Fibroblast of villous mesenchyme (primary cell): Measurements from ENCODE around the gene NCK2. TPM values are rescaled to one million over a fixed set of nuclear protein-coding genes. Genes with fewer than 3 reads are reported as not detected.

Experiments
- DNase-seq: peaks from one replicate; pipeline ENCODE4 v3.0.0-alpha.2; 2010; ENCODE audit warnings: low read depth
- H3K4me3 ChIP-seq: 2 replicates; pipeline ENCODE4 v1.5.1; 2011; ENCODE audit warnings: low read depth, mild to moderate bottlenecking, low read length
- total RNA-seq: library from RNA; depleted of rRNA; stranded (reverse); fragments of >200 nt; gene quantifications from 2 replicates; pipeline ENCODE4 v1.2.3, GENCODE V29; 2012
- TF ChIP-seq, protein P1 (sequence below): IDR thresholded peaks from 2 replicates; pipeline ENCODE4 v1.5.1; 2012; ENCODE audit warnings: low read depth, mild to moderate bottlenecking, low read length; ENCODE audit not compliant: insufficient read depth

Gene NCK2
- total RNA-seq, 1 donor, result 22.5 TPM

DNA sequence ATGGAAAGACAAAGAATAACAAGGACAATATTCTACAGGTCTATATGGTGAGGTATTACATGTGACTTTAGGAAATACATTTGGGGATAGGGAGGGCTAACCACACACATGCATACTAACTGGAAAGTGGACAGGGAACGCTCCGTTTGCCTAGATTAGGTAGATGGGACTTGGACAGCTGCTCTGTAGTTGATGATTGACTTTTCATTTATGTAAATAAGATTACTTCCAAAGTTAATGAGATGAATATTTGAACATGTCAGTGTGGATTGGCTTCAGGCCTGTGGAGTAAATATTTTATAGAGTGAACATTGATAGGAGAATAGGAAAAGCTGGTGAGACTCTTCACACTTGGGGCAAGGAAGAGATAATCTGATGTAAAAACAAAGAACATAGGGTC is 142.0 kb downstream of the NCK2 start:
- no peak overlapping the region for H3K4me3 ChIP-seq
- DNase-seq, result no peak
- TF ChIP-seq, protein P1, sequence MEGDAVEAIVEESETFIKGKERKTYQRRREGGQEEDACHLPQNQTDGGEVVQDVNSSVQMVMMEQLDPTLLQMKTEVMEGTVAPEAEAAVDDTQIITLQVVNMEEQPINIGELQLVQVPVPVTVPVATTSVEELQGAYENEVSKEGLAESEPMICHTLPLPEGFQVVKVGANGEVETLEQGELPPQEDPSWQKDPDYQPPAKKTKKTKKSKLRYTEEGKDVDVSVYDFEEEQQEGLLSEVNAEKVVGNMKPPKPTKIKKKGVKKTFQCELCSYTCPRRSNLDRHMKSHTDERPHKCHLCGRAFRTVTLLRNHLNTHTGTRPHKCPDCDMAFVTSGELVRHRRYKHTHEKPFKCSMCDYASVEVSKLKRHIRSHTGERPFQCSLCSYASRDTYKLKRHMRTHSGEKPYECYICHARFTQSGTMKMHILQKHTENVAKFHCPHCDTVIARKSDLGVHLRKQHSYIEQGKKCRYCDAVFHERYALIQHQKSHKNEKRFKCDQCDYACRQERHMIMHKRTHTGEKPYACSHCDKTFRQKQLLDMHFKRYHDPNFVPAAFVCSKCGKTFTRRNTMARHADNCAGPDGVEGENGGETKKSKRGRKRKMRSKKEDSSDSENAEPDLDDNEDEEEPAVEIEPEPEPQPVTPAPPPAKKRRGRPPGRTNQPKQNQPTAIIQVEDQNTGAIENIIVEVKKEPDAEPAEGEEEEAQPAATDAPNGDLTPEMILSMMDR, result no peak

- DNase-seq, result no peak
- TF ChIP-seq, protein P1, result no peak
- no peak overlapping the region for H3K4me3 ChIP-seq
These were observed 142.5 kb downstream of the NCK2 start for GRCh38 chr2:105887256-105887655.

DNA sequence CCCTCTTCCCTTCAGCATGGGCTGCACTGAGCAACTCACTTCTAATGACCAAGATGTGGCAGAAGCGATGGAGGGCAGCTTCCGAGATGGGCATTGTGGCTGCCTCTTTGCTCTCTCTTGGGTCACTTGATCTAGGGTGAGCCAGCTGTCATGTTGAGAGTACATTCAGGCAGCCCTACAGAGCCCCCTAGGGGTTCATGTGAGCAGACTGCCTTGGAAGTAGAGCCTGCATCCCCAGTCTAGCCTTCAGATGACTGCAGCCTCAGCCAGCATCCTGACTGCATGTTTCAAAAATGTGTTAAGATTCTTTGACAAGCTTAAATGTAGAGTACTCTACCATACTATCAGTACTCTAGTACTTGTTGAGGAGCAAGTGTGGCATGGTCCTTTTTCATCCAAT is 143.9 kb downstream of the NCK2 start:
- no peak overlapping the region for H3K4me3 ChIP-seq
- TF ChIP-seq, protein P1, result peak; percentile 18
- no peak for DNase-seq

DNA sequence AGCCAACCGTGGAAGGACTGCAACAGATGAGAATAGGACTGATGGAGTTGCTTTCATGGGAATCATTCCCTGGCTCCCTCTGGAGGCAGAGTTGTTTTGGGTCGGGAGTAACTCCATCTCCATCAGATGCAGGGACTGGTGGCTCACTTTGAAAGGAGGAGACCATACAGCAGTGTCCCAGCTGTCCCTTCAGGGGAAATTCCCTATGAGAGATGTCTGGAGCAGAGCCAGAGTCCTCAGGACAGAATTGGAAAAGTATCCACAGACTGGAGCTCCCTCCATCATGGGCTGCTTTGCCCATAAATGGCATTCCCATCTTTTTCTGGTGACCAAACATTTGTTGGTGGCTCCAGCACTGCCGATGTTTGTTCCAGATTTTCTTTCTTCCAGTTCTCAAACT is 144.3 kb downstream of the NCK2 start:
- DNase-seq, result no peak
- no peak overlapping the region for H3K4me3 ChIP-seq
- TF ChIP-seq, protein P1, result no peak

GRCh38 chr2:105890111-105890510 is 145.4 kb downstream of the NCK2 start:
- no peak overlapping the region for H3K4me3 ChIP-seq
- DNase-seq, result no peak
- TF ChIP-seq, protein P1, result no peak

DNA sequence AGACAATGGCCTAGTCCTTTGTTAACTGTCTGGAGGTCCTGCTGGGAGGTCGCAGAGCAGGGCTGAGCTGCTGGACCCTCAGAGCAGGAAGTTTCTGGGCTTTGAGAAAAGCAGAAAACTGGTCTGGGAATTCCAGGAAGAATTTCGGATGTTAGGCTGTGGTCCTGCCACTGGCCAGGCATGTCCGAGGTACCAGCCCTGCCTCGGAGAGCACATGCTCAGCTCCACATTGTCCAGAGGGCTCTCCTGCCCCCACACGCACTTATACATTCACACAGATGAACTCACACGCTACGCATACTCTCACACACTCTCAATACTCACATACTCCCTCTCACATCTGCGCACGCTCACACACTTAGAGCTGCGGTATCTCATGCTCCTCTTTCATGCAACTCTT is 146.1 kb downstream of the NCK2 start:
- DNase-seq, result no peak
- TF ChIP-seq, protein P1, result no peak

More for the DNA sequence above, 146.1 kb downstream of the NCK2 start:
- H3K4me3 ChIP-seq, result no peak overlapping the region
